Mesenteric fat pad (tissue), 1 donor: ENCODE results near the gene AUP1. TPM values are rescaled to one million over a fixed set of nuclear protein-coding genes. Genes with fewer than 3 reads are reported as not detected.

Source experiments
- total RNA-seq: library from RNA; stranded (reverse); fragmentation: NEBNext Ultra II Directional; extraction: Animal tissue kit (Norgen Biotek cat#: 25700); gene quantifications from one replicate; pipeline ENCODE4 v1.2.1, GENCODE V29; 2021
- donor health status: DM: yes; HTN: yes; CAD: no.

The AUP1 gene
- total RNA-seq, 1 donor from 2014 or later = 112 TPM

Other genes with a start within 250 kb of the AUP1 start
- gene SLC4A5, start 186.3 kb downstream of the AUP1 start, total RNA-seq = 2.0 TPM
- gene DCTN1, start 149.4 kb downstream of the AUP1 start, total RNA-seq = 97.1 TPM
- gene C2orf81, start 108.1 kb downstream of the AUP1 start, total RNA-seq = 1.1 TPM
- gene WDR54, start 108.0 kb downstream of the AUP1 start, total RNA-seq = 4.6 TPM
- 11.3 TPM for gene RTKN, start 87.8 kb downstream of the AUP1 start, total RNA-seq
- gene INO80B, start 74.6 kb downstream of the AUP1 start, total RNA-seq = 30.6 TPM
- gene WBP1, start 71.3 kb downstream of the AUP1 start, total RNA-seq = 45.5 TPM
- 45.6 TPM for gene MOGS, start 64.3 kb downstream of the AUP1 start, total RNA-seq
- gene MRPL53, start 57.0 kb downstream of the AUP1 start, total RNA-seq = 102 TPM
- gene CCDC142, start 46.7 kb downstream of the AUP1 start, total RNA-seq = 9.1 TPM
- 16.8 TPM for gene TTC31, start 46.6 kb downstream of the AUP1 start, total RNA-seq
- 2.6 TPM for gene LBX2, start 30.1 kb downstream of the AUP1 start, total RNA-seq
- 22.1 TPM for gene PCGF1, start 22.0 kb downstream of the AUP1 start, total RNA-seq
- not detected for gene TLX2, start 15.3 kb downstream of the AUP1 start, total RNA-seq
- gene DQX1, start 3.5 kb downstream of the AUP1 start, total RNA-seq = not detected
- gene HTRA2, start 227 bp upstream of the AUP1 start, total RNA-seq = 35.8 TPM
- gene LOXL3, start 24.2 kb upstream of the AUP1 start, total RNA-seq = 8.2 TPM
- gene DOK1, start 25.0 kb upstream of the AUP1 start, total RNA-seq = 38.2 TPM
- gene M1AP, start 118.6 kb upstream of the AUP1 start, total RNA-seq = 0.32 TPM
- 6.6 TPM for gene SEMA4F, start 124.5 kb upstream of the AUP1 start, total RNA-seq